Smooth muscle cell of the coronary artery (primary cell): ENCODE results near the gene NBPF11. TPM values are rescaled to one million over a fixed set of nuclear protein-coding genes. Genes with fewer than 3 reads are reported as not detected.

Experiments used
- total RNA-seq: library from RNA; depleted of rRNA; stranded (reverse); fragments of >200 nt; gene quantifications from 2 replicates; pipeline ENCODE4 v1.2.3, GENCODE V29; 2014; ENCODE audit warnings: low replicate concordance

The NBPF11 gene
- total RNA-seq, result 3.2 and 4.0 TPM in 2 replicates

GRCh38 chr1:148151911-148152656 lies at the start of gene NBPF11:
NBPF11 (minus strand) TSS chr1:148152281; CDS start chr1:148127003, 25,278 bp downstream.

Other genes starting within 250 kb of the NBPF11 start
- gene GJA8, start 249.5 kb downstream of the NBPF11 start, total RNA-seq, result not detected in 2 replicates
- 16.4 and 18.4 TPM in 2 replicates for gene GPR89B, start 223.9 kb downstream of the NBPF11 start, total RNA-seq